GM18867 (cell line): ENCODE results near the gene MAPRE3.

ENCODE experiments used
- ATAC-seq: cut with Tn5 transposase; IDR thresholded peaks from one replicate; pipeline ENCODE4 v1.9.1; 2021; ENCODE audit warnings: mild to moderate bottlenecking, moderate library complexity; ENCODE audit not compliant: unreplicated experiment

Gene MAPRE3

GRCh38 chr2:26982102-26982742 lies 11.8 kb downstream of the MAPRE3 start:
- ATAC-seq = no peak

DNA sequence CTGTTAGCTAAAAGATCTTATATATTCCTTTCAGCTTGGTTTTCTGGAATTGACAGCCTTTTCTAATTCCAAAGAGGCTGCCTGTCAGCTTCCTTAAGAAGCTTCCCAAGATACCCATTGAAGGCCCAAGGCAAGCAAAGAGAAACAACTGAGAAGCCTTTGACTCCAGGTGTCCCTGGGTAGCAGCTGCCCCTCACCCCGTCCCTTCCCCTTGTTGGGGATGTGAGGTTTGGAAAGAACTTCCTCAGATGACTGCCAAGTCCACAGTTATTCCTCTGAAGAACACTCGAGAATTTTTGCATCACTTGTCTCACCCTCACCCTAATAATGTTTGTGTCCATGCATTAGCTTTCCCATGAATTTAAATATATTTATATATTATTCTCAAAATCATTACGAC lies 13.3 kb downstream of the MAPRE3 start:
- ATAC-seq = no peak

DNA sequence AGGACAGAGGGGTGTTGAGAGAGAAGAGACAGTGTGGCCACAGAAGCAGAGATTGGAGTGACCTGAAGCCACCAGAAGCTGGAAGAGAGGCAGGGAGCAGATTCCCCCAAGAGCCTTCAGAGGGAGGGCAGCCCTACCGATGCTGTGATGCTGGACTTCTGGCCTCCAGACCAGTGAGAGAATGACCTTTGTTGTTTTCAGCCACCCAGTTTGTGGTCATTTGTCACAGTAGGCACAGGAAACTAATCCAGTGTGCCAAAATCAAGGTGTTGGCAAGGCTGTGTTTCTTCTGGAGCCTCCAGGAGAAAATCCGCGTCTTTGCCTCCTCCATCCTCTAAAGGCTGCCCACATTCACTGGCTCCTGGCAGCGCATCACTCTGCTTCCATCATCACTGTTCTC lies 15.4 kb downstream of the MAPRE3 start:
- ATAC-seq = no peak

GRCh38 chr2:26986576-26986975 lies 16.1 kb downstream of the MAPRE3 start:
- ATAC-seq = no peak

- ATAC-seq = no peak
Observed at GRCh38 chr2:26988058-26988860, 17.8 kb downstream of the MAPRE3 start.

GRCh38 chr2:26989156-26989555 lies 18.7 kb downstream of the MAPRE3 start:
- no peak for ATAC-seq

GRCh38 chr2:26991717-26992116 lies 21.3 kb downstream of the MAPRE3 start:
- no peak for ATAC-seq

DNA sequence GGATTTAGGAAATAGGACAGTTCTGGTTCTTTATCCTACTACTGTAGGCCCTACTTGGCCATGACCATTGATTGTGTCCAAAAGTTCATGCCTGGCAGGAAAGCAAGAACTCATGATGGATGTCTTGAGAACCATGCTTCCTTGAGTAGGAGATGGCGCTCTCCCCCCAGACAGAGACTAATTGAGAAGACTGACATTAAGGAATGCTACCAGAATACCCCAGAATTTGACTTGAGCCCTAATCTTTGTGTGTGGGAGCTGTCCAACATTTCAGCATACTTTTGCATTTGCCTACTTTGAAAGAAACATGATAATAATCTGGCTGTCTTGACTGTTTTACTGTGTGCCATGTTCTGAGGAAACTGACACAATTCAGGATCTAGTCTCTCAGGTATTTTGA lies 23.3 kb downstream of the MAPRE3 start:
- no peak for ATAC-seq

- ATAC-seq = no peak
Observed at GRCh38 chr2:26994983-26995382, 24.5 kb downstream of the MAPRE3 start.

GRCh38 chr2:26997394-26997793 lies 27.0 kb downstream of the MAPRE3 start:
- no peak for ATAC-seq

GRCh38 chr2:26998323-26998722 lies 27.9 kb downstream of the MAPRE3 start:
- ATAC-seq = no peak

GRCh38 chr2:27000228-27000627 lies 29.8 kb downstream of the MAPRE3 start:
- no peak for ATAC-seq

DNA sequence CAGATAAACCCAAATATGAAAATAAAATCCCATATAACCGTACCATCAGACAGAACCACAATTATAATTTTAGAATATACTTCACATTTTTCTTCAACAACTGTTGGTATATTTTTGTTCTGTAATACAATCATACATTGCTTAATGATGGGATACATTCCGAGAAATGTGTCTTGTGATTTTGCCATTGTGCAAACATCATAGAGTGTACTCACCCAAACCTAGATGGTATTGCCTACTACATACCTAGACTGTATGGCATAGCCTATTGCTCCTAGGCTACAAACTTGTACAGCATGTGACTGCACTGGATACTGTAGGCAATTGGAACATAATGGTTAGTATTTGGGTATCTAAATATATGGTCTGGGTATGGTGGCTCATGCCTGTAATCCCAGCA lies 30.6 kb downstream of the MAPRE3 start:
- no peak for ATAC-seq

- no peak for ATAC-seq
Observed at GRCh38 chr2:27001950-27002349, 31.5 kb downstream of the MAPRE3 start.

DNA sequence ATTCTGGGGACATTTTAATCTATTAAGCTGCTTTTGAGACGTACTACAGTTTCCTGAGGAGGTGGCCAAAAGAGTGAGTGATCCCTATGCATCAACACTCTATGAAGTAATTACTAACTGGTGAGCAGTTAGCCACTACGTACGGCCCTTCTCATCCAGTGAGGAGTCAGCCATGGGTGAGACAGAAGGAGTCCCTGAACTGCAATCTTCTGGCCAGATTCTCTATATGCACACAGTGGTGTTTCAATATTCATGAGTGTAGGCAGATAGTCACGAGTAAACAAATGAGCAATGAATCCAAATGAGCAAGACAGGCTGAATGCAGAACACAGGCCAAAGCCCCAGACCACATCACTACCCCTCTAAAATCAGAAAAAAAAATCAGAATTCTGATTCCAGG lies 32.6 kb downstream of the MAPRE3 start:
- no peak for ATAC-seq

DNA sequence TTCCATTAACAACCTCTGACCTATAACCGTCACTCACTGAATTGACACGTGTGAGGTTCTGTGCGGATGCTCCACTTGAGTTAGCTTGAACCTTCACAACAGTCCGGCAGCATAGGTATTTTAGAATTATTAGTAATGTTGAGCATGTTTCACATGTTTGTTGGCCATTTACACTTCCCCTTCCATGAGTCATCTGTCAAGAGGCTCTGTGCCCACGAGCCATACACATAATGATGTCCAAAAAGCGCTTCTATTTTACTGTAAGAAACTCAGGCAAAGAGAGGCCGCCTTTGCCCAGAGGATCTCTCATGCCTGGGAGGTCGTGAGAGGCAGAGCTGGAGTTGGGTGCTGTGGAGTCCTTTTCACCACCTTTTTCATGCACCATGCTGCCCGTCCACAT lies 33.4 kb downstream of the MAPRE3 start:
- ATAC-seq = no peak

DNA sequence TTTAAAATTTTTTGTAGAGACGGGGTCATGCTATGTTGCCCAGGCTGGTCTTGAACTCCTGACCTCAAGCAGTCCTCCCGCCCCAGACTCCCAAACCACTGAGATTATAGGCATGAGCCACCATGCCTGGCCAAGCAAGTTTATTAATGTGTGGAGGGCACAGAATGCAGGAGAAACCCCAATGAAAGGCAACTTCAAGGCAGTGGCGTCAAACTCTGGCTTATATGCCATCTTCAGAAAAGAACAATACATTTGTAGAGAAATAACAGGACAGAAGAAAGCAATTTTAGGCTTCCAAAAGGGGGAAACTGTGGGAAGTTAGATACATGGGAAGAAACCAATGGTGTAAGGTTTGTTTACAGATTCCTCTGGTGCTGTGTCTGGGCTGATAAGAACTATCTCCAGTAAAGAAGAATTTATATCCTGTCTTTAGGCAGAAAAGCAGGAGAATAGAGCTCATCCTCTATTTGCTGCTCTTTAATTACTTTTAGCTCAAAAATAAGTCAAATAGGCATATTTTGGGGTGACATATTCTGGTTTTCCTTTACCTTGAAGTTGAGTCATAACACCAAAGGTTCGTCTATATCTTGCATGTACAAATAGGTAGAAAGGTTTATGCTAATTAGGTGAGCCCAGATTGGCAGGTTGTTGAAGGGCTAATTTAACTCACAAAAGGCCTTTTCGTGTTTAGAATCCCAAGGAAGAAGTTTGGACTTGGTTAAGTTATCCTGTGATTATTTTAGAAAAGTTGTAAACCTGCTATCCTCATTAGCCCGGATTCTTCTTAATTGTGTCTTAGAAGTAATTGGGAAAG lies 36.4 kb downstream of the MAPRE3 start:
- no peak for ATAC-seq

DNA sequence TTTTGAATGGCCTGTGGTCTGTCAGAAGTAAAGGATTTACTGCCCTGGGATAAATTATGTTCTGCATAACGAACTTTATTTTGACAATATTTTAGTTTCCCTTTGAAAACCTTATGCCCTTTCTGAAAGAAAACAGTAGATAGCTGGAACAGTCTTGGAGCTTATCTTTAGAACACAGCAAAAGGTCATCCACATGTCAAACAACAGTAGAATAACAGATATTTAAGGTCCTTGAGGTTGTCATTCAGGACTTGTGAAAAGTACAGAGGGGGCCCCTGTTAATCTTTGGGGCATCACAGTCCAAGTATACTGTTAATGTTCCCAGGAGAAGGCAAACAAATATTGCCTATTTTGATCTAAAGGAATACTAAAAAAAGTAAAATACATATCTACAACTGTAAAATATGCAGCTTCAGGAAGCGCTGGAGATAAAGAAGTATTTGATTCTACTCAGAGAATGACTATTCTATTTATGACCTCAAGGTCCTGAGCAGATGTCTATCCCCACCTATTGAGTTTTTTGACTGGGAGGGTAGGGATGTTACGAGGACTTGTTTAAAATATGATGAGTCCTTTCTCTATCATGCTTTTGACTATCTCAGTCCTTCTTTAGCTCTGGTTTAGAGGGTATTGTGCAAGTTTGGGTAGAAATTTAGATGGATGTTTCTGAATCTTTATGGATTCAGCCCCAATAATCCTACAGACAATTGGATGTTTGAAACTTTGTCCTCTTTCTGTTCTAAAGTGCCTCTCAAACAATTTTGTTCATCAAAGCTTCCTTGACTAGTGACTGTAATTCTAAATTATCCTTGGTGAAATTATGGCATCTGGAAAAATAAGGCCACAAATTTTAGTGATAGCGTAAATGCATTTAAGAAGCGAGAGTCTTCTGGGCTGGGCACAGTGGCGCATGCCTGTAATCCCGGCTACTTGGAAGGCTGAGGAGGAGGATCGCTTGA lies 37.3 kb downstream of the MAPRE3 start:
- ATAC-seq = no peak

GRCh38 chr2:27008678-27009077 lies 38.2 kb downstream of the MAPRE3 start:
- no peak for ATAC-seq

GRCh38 chr2:27009083-27009482 lies 38.6 kb downstream of the MAPRE3 start:
- no peak for ATAC-seq

- ATAC-seq = no peak
Observed at GRCh38 chr2:27009716-27010115, 39.3 kb downstream of the MAPRE3 start.
